ENCODE measurements around the gene ENKD1.

DNA sequence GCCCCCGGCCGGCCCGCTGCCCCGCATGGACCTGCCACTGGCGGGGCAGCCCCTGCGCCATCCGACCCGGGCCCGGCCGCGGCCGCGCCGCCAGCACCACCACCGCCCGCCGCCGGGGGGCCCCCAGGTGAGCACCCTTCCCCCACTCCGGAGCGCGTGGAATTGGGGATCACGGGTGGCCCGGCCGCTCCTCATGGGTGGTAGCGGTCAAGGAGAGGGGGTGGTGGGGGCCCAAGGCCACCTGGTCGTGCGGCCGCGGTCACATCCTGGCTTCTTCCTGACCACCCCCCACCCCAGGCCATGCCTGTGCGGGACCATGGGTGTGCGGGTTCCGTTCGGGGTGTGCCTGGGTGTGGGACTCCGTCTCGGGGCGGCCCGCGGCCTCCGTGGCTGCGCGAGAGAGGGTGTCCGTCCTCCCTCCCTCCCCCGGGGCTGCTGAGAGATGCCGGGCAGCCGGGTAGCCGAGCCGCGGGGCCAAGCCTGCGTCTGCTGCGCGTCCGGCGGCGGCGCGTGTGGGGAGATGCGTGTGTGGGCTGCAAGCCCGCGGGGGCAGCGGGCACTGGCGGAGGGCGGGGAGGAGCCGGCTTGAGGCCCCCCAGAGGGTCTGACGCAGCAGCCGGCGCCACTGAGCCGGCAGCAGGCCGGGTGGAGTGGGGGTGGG lies 13.3 kb downstream of the ENKD1 start:
- TF ChIP-seq CTCF (CRISPR knock-in tag; IDR thresholded peaks at IDR 0.05) (no peak), ZNF282 (IDR thresholded peaks at IDR 0.05; ENCODE audit: partially characterized antibody) (no peak), EP300 (IDR thresholded peaks at IDR 0.05; ENCODE audit: low read depth in 2 of 2, low read length in 2 of 2) (no peak), EP300 (CRISPR knock-in tag; IDR thresholded peaks at IDR 0.05; ENCODE audit: borderline replicate concordance) (no peak), IKZF4 (CRISPR knock-in tag; IDR thresholded peaks at IDR 0.05; ENCODE audit: borderline replicate concordance, low read depth, not compliant biosample characterization) (no peak), SOX6 (IDR thresholded peaks at IDR 0.05) (no peak), SOX6 (CRISPR knock-in tag; IDR thresholded peaks at IDR 0.05) (no peak), POLR2A (IDR thresholded peaks at IDR 0.05; ENCODE audit: insufficient read depth in 1 of 2, low read depth in 2 of 2, low read length in 2 of 2) (no peak), ETS1 (CRISPR knock-in tag; IDR thresholded peaks at IDR 0.05) (no peak), KLF13 (CRISPR knock-in tag; IDR thresholded peaks at IDR 0.05) (no peak), ZNF224 (CRISPR knock-in tag; IDR thresholded peaks at IDR 0.05) (no peak), ZNF180 (CRISPR knock-in tag; IDR thresholded peaks at IDR 0.05; ENCODE audit: borderline replicate concordance, low read depth) (no peak), SRF (IDR thresholded peaks at IDR 0.05; ENCODE audit: low read depth, low read length) (no peak)
- TF ChIP-seq, protein P1, sequence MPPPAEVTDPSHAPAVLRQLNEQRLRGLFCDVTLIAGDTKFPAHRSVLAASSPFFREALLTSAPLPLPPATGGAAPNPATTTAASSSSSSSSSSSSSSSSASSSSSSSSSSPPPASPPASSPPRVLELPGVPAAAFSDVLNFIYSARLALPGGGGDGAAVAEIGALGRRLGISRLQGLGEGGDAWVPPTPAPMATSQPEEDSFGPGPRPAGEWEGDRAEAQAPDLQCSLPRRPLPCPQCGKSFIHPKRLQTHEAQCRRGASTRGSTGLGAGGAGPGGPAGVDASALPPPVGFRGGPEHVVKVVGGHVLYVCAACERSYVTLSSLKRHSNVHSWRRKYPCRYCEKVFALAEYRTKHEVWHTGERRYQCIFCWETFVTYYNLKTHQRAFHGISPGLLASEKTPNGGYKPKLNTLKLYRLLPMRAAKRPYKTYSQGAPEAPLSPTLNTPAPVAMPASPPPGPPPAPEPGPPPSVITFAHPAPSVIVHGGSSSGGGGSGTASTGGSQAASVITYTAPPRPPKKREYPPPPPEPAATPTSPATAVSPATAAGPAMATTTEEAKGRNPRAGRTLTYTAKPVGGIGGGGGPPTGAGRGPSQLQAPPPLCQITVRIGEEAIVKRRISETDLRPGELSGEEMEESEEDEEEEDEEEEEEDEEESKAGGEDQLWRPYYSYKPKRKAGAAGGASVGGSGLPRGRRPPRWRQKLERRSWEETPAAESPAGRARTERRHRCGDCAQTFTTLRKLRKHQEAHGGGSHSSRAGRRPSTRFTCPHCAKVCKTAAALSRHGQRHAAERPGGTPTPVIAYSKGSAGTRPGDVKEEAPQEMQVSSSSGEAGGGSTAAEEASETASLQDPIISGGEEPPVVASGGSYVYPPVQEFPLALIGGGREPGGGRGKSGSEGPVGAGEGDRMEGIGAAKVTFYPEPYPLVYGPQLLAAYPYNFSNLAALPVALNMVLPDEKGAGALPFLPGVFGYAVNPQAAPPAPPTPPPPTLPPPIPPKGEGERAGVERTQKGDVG (CRISPR knock-in tag; IDR thresholded peaks at IDR 0.05; ENCODE audit: borderline replicate concordance), result no peak

Measured in HepG2 (cell line).